HG02981 (cell line): ENCODE data around the gene ATP6V1D.
A peak's percentile ranks its signal among the peaks of the same experiment; 100 is the strongest.
"Not testable (repeated sequence)": the region's sequence is repeated elsewhere in the genome, so short reads cannot be mapped to it uniquely, and the experiment has no call there.

Source experiments
- ATAC-seq: cut with Tn5 transposase; IDR thresholded peaks from one replicate; pipeline ENCODE4 v1.9.1; 2021; ENCODE audit warnings: mild to moderate bottlenecking, moderate library complexity; ENCODE audit not compliant: unreplicated experiment

The ATP6V1D gene

DNA sequence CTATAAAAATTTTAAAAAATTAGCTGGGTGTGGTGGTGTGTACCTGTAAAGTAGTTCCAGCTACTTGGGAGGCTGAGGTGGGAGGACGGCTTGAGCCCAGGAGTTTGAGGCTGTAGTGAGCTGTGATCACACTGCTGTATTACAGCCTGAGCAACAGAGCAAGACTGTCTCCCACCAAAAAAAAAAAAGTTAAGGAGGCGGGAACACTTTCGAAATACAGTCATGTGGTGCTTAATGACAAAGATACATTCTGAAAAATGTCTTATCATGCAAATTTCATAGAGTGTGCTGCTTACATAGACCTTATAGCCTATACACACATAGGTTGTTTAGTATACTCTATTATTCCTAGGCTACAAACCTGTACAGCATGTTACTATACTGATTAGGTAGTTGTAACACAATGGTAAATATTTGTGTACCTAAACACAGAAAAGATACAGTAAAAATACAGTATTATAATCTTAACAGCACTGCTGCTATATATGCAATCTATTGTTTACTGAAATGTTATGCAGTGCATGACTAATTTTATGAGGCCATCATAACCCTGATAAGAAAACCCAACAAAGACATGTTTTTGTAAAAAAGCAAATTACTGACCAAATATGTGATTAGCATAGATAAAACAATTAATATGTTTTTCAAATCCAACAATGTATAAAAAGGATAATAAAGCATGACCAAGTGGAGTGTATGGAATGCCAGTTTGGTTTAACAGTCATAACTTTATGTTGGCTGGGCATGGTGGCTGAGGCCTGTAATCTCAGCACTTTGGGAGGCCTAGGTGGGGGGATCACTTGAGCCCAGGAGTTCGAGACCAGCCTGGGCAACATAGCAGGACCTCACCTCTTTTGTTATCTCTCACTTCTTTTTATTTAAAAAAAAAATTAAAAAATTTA is 11.9 kb upstream of the ATP6V1D start:
- ATAC-seq = no peak

DNA sequence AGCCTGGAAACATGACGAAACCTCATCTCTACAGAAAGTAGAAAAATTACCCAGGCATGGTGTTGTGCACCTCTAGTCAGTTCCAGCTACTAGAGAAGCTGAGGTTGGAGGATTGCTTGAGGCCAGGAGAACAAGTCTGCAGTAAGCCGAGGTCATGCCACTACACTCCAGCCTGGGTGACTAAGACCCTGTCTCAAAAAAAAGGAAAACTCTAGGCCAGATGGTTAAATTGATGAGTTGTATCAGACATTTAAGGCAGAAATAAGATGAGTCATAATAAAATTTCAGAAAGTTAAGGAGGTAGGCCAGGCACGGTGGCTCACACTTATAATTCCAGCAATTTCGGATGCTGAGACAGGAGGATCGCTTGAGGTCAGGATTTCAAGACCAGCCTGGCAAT is 11.2 kb upstream of the ATP6V1D start:
- ATAC-seq = no peak

DNA sequence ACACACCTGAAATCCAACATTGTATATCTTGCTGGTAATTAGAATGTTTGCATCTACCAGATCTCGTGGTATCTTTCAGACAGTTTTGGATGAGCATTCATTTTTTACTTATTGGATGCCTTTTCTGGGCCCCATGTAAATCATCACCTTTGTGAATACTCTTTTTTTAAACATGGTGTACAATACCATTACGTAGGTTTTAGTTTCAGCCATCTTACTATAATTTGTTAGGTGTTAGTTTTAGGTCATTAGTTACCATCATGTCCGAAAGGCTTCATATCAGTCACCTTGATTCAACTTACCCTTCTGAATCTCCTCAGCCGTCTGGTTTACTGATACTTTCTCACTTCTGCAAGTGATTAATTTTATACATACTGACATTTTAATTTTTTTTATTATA is 5.9 kb upstream of the ATP6V1D start:
- ATAC-seq = no peak

DNA sequence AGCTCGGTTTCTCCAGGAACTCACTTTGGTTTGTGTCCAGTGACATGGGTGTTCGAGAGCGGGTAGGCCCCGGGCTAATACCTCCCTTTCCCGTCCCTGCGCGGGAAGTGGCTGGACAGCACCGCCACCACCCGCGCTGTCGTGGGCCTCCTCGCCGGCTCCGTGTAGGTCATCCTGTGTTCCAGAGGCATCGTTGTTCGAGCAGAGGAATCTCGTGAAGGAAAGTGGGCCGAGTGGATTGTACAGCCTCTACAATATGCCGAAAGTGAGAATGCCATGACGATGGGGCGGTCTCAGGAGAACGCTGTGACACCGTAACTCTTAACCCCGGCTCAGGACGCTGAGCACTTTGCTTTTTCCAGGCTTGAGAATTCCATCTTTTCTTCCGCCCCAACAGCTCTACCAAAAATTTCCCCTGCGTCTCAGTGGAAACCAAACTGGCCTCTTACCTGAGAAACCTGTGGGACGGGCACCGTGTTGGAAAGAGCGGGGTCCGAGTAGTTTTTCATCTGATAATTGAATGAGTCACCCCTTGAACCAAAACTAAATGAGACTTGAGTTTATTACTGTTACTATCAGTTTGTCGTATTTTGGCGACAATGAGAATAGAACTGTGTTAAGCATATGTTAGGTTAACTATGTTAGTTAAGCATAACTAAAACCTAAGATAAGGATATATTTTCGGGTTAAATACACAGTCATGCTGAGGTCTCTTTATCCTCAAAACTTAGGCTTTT is 1.0 kb upstream of the ATP6V1D start:
- peak; percentile 18 for ATAC-seq

GRCh38 chr14:67358924-67359774 is 455 bp downstream of the ATP6V1D start:
- no peak for ATAC-seq

DNA sequence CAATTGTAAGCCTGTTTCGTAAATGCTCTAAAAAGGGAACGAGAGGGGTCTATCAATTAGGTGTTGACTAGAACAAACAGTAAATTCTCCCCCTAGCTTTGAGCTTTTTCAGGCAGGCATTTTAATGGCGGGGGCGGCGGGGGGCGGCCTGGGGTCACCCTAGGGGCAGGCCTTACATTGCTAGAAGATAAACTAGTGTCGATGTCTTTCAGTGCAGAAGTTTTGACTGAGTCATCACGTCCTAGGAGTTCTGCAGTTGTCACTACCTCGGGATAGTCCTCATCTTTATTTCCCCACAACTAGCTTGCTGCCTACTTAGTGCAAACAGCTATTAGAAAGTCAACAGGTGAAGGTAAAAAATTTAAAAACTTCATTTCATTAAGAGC is 1.6 kb downstream of the ATP6V1D start:
- no peak for ATAC-seq

- no peak for ATAC-seq
Measured at GRCh38 chr14:67357186-67357968, 2.2 kb downstream of the ATP6V1D start.

DNA sequence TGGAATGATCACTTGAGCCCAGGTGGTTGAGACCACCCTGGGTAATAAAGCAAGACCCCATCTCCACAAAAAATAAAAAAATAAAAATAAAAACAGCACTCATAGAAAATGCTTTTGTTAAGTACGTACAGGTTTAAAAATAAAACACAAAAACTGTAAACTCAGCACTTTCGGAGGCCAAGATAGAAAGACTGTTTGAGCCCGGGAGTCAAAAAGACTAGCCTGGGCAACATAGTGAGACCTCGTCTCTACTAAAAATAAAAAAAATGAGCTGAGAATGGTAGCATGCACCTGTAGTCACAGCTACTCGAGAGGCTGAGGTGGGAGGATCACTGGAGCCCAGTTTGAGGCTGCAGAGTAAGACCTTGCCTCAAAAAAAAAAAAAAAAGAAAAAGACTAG is 7.5 kb downstream of the ATP6V1D start:
- no peak for ATAC-seq

DNA sequence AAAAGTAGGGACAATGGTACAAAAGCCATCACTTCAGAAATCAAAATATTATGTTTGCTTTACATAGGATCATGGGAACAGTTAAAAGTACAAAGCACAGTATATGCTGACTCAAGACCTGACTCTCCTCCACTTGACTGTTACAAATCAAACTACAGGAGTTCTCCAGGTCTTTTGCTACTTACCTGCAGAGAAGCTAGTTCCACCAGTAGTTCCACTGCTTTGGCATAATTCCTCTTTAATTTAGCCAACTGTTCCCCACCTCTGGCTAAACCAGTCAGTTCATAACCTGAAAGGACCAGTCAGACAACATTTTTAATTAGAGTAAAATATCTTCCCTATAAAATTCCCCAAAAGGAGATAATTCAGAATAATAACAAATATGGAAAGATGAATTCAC is 14.0 kb downstream of the ATP6V1D start:
- ATAC-seq = no peak

GRCh38 chr14:67343601-67344230 is 15.9 kb downstream of the ATP6V1D start:
- no peak for ATAC-seq

- ATAC-seq = not testable (repeated sequence)
Measured at GRCh38 chr14:67341231-67341630, 18.4 kb downstream of the ATP6V1D start.

GRCh38 chr14:67335781-67336180 is 23.8 kb downstream of the ATP6V1D start:
- ATAC-seq = no peak

- ATAC-seq = no peak
Measured at GRCh38 chr14:67332468-67332867, 27.1 kb downstream of the ATP6V1D start.

DNA sequence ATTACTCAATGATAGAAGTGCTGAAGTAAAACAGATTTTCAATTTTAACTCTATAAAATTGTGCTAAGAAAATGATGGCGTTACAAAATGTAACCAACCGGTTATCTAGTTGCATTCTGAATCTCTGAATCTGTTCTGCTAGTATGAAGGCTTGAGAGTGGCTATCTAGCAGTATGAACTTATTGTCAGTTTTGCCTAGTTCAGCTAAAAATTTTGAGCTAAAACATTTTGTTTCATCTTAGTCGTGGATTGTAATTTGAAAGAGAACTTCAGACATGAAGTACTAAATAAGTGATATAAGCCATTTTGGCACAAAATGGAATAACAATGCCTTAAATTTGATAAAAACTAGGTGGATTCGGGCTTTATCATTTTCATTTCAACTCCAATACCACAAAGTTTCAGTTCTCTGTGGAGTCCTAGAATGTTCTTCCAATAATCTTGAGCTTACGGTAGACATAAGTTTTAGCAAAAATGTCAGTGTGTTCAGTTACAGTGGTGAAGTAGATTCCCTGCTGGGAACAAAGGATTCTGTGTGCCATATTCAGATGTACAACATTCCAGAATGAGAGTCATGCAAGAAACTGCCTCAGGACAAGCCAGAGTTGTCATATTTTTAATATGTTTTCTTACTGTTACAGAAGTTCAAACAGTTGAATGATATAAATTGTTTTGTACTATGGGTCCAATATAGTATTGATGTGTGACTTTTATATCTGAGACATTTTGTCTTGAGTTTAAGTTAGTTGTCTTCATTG is 28.1 kb downstream of the ATP6V1D start:
- no peak for ATAC-seq

DNA sequence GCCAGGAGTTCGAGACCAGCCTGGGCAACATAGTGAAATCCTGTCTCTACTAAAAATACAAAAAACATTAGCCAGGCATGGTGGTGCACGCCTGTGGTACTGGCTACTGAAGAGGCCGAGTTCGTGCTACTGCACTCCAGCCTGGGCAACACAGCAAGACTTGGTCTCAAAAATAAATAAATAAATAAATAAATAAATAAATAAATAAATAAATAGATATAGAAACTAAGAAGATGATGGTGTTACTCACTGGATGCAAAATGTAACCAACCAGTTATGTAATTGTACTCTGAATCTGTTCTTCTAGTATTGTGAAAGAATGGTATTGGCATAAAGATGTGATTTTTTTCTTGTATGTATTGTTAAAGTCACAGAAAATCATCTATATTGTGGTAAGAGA is 29.9 kb downstream of the ATP6V1D start:
- ATAC-seq = not testable (repeated sequence)

- ATAC-seq = no peak
Measured at GRCh38 chr14:67319142-67319541, 40.5 kb downstream of the ATP6V1D start.

DNA sequence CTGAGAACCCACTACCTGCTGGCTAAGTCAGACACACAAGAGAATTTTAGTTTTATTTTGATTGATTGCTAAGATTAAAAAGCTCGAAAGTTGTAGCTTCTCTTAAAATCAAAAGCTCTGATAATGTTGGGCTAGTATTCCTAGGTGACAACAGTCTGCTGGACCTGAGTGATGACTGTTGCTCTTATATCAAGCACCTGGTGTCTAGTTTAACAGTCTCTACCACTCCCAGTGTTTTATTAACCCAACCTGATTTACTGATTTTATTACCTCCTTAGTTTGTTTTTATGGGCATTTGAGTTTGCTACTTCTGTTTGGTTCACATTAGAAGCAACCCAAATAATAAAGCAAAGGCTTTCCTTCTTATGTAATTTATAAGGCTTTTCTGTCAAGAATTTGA is 41.8 kb downstream of the ATP6V1D start:
- no peak for ATAC-seq

- ATAC-seq = no peak
Measured at GRCh38 chr14:67313153-67313552, 46.5 kb downstream of the ATP6V1D start.

DNA sequence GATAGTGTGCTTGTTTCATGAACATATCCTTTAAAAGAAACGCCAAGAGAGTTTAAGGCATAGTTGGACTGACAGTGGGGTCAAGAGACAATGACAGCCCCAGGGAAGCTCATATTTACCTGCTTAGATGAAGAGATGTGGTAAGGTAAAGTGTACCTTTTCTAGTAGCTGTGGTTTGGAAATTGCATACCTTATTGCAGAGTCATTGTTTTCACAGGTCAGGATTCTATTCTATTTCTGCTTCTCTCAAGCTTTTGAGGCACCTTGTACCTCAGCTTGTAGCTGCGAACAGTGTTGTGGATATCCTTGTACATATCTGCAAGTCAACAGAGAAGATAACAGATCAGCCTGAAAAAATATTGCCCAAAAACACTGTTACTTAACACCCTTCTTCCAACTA is 47.7 kb downstream of the ATP6V1D start:
- ATAC-seq = no peak
